Vagina (tissue), 2 donors: ENCODE results near the gene CCDC57.

Source experiments
- POLR2AphosphoS5 ChIP-seq, 2 donors: sonication (generic); formaldehyde crosslinking; IDR thresholded peaks; one replicate each; pipeline ENCODE4 v1.9.0; 2017; ENCODE audit warnings: antibody characterized with exemption in 2 of 2, mild to moderate bottlenecking in 2 of 2, low read depth in 1 of 2; ENCODE audit not compliant: insufficient read depth in 1 of 2
- TF ChIP-seq, protein P1 (sequence below), 3 experiments: fragments of 450-650 bp in 2 of 3; fragments of 200-600 bp in 1 of 3; sonication (generic) in 1 of 3; IDR thresholded peaks; one replicate each; pipeline ENCODE4 v1.5.1; 2017 to 2019; ENCODE audit warnings: antibody characterized with exemption in 3 of 3, mild to moderate bottlenecking in 2 of 3, moderate library complexity in 2 of 3

DNA sequence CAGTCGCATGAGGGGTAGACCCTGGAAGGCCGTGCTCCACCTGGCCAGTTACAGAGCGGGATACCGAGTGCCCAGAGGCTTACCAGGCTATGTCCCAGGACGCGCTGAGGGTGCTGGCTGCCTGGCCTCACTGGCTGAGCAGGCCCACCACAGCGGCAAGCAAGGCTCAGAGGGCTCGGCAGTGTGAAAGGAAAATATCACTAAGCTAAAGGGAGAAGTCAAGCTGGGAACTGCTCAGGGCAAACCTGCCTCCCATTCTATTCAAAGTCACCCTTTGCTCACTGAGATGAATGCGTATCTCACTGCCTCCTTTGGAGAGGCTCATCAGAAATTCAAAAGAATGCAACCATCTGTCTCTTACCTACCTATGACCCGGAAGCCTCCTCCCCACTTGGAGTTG lies 37.4 kb downstream of the CCDC57 start:
- TF ChIP-seq, protein P1, sequence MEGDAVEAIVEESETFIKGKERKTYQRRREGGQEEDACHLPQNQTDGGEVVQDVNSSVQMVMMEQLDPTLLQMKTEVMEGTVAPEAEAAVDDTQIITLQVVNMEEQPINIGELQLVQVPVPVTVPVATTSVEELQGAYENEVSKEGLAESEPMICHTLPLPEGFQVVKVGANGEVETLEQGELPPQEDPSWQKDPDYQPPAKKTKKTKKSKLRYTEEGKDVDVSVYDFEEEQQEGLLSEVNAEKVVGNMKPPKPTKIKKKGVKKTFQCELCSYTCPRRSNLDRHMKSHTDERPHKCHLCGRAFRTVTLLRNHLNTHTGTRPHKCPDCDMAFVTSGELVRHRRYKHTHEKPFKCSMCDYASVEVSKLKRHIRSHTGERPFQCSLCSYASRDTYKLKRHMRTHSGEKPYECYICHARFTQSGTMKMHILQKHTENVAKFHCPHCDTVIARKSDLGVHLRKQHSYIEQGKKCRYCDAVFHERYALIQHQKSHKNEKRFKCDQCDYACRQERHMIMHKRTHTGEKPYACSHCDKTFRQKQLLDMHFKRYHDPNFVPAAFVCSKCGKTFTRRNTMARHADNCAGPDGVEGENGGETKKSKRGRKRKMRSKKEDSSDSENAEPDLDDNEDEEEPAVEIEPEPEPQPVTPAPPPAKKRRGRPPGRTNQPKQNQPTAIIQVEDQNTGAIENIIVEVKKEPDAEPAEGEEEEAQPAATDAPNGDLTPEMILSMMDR (IDR thresholded peaks at IDR 0.05), result no peak
- TF ChIP-seq POLR2AphosphoS5 (IDR thresholded peaks at IDR 0.05; ENCODE audit: insufficient read depth in 1 of 2, low read depth in 1 of 2), result no peak
